HT1080 (cell line): Measurements from ENCODE around the gene DDR2. TPM values are rescaled to one million over a fixed set of nuclear protein-coding genes. Genes with fewer than 3 reads are reported as not detected.

ENCODE experiments used
- DNase-seq: peaks from one replicate; pipeline ENCODE4 v3.0.0-alpha.2; 2015; ENCODE audit warnings: low read depth
- total RNA-seq: library from RNA; depleted of rRNA; stranded (reverse); fragments of >200 nt; shearing (Covaris generic); gene quantifications from 2 replicates; pipeline ENCODE4 v1.2.3, GENCODE V29; 2014

The DDR2 gene
- total RNA-seq, 1 experiment from 2014 or later: 34.4 TPM

- DNase-seq: peak; percentile 90
Observed at GRCh38 chr1:162696286-162696862, 64.1 kb downstream of the DDR2 start.

DNA sequence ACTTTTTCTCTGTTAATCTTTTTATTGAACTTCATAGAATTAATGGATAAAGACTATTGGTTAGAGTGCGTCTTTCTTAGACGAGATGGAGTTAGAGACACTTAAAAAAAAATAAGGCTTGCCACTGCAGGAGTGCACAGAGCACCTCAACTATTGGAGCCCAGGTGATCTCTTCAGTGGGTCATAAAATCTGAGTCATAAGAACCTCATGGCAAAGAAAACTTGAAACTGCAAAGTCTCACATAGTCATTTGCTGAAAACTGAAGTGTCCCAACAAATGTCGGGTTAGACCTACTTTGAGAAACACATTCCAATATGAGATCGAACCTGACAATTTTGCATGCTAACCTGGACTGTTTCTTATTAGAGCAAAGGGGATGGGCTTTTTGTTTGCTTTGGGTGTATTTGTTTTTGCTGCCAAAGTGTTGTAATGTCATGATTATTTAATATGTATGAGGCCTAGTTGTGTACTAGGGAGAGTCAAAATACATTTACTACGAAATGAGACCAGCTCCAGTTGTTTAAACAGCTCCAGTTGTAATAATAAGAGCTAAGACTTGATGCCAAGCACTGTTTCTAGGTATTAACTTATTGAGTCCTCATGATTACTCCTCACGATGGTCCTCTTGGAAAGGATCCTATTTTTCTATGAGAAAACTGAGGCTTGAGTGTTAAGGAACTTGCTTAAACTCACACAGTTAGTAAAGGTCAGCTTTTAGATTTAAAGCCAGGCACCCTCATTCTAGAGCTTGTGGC, 65.1 kb downstream of the DDR2 start:
- no peak for DNase-seq

GRCh38 chr1:162699366-162699765, 67.1 kb downstream of the DDR2 start:
- no peak for DNase-seq

GRCh38 chr1:162700131-162700530, 67.9 kb downstream of the DDR2 start:
- DNase-seq: no peak

- no peak for DNase-seq
Observed at GRCh38 chr1:162701286-162701685, 69.0 kb downstream of the DDR2 start.

DNA sequence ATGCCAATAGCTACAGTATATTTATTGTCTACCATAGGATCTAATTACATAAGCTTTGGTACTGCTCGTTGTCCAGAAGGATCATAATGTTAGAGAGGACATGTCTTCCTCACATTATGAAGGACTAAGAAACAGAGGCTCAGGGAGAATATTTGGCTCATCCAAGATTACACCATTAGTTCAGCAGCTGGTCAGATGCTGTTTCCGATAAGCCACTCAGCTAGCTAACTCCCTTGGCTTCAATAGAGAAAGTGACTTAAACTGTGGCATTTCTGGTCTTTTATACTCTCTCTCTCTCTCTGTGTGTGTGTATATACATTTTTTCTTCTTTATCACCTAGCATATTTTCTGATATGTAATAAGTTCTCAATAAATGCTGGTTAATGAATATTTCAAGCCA, 70.4 kb downstream of the DDR2 start:
- no peak for DNase-seq

DNA sequence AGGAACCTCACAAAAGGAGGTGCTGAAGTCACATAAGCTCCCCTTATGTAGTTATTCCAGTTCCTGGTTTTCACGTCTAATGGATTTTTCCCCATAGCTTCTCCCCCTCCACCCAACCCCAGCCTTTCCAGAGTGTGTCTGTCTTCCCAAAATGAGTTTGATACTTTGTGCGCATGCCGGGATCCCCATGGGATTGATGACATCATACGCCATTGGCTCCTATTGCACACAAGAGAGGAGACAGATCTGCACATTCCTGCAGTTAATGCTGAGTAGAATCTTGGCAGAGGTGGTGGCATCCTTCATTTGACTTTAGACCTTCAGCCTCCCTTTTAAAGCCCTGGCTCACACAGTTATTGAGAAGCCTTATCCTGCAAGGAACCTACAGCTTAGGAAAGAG, 71.4 kb downstream of the DDR2 start:
- no peak for DNase-seq

DNA sequence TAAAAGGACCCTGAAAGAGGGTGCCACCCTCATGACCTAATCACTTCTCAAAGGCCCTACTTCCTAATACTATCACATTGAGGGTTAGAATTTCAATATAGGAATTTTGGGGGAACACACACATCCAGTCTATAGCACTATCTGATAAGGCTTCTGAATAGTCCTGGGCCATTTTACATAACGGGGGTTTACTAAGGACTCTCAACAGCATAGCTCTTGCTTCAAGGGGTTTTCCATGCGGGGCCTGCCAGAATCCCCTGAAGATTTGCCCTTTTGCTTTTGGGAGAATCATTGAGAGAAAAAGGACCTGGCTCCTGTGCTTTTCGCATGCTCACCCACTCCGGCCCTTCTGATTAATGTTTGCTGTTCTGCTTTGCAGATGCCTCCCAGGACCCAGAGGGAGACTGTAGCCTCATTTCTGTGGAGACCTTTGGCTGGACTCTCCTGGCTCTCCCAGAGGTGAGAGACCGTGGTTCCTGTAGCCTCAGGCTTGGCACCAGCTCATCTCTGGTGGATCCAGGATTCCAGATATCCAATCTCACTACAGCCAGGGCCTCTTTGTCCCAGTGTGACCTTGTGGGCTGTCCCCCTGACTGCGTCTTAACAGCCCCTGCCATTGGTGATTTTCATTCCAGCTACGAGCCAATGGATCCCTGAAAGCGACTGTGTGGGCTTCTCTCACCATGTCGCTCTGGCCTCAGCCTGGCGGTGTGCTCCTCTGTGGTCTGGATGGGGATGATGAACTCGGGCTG, 72.6 kb downstream of the DDR2 start:
- DNase-seq: no peak

DNA sequence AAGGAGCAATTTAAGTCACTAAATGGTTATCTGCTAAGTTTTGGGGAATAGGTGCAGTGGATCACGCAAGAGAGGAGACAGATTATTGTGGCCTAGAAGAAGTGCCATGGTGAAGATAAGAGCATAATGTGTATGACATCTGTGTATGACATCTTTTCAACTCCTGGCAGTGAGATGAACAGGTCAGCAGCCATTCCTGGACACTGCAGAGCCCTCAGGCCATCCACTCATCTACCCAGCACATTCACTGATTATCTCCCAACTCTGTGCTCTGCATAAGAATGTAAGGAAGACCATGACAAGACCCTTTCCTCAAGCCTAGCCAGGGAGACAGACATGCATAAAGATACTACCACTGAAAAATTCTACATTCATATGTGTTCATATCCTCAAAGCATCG, 73.7 kb downstream of the DDR2 start:
- no peak for DNase-seq

DNA sequence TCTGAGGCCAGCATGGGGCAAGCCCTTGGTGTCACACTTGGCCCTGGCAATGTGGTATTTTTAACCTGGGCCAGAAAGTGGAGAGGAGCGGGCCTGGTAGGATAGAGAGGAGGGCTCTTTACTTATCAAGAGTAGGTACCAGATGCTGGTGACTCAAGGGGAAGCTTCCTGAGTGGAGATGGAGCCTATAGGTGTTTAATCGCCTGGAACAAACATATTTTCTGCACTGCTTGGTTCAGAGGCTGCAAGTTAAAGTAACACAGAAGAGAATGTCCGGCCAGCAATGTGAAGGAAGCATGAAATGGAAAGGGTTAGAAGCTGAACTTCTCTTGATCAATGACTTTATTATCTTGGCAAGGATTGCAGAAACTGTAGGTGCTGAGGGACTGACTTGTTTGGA, 74.3 kb downstream of the DDR2 start:
- DNase-seq: no peak

DNA sequence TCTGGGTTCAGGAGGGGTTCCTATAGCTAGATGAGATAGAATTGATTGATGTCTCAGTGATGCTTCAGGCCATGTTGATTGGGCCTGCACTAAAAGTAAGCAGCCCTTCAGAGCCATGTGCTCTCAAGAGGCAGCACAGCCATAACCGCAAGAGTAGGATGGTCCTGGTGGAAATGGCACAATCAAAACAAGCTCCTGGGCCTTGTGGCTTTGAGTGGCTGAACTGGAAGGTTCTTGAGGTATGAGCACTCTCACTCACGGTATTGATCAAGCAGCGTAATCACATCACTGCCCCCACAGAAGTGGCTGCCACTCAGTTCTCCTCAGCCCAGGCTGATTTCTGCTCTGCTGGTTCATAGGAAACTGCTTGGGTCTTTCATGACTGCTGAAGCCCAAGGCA, 76.0 kb downstream of the DDR2 start:
- no peak for DNase-seq

- no peak for DNase-seq
Observed at GRCh38 chr1:162709132-162709860, 77.0 kb downstream of the DDR2 start.

GRCh38 chr1:162709870-162710269, 77.6 kb downstream of the DDR2 start:
- peak; percentile 17 for DNase-seq

DNA sequence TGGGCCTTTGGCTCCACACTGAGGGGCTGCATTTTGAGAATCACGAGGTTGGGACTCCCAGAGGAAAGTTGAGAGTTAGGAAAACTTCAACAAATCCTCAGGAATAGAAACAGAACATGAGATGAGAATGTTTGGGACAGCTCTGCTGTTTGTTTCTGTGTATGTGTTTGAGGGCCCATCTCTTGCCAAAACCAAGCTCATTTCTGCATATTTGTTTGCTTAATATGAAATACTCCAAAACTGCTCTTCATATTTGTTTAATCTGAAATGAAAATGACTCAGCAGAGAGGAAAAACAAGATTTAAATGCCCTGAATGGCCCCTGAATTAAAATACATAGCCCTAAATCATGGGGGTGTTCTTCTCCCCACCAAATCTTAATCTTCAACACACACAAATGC, 78.1 kb downstream of the DDR2 start:
- DNase-seq: no peak

- no peak for DNase-seq
Observed at GRCh38 chr1:162710780-162711465, 78.7 kb downstream of the DDR2 start.

GRCh38 chr1:162712317-162713029, 80.2 kb downstream of the DDR2 start:
- DNase-seq: no peak

DNA sequence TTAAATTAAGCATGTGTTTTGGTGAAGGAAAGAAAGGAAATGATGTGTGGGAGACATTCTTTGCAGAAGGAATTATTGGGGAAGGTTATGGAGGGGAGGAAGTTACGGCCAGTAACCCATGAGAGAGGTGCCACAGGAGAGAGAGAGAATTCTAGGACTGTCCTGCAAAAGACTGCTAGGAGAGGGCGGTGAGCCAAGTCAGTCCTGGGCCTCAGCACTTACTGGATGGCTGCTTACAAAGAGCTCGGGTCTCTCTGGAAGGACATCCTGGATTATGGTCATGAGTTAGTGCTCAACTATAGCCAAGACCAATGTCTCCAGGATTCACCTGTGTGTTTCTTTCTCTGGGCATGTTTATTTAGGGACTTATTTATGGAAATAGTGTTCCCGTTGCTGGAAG, 83.9 kb downstream of the DDR2 start:
- no peak for DNase-seq

GRCh38 chr1:162716552-162716951, 84.3 kb downstream of the DDR2 start:
- no peak for DNase-seq

- no peak for DNase-seq
Observed at GRCh38 chr1:162717548-162718184, 85.4 kb downstream of the DDR2 start.

- DNase-seq: no peak
Observed at GRCh38 chr1:162719678-162720077, 87.4 kb downstream of the DDR2 start.
